Panc1 (cell line): ENCODE data around the gene TMTC1.

Experiments
- TCF7L2 ChIP-seq: IDR thresholded peaks from 2 replicates; pipeline ENCODE4 v1.6.1; 2011; ENCODE audit warnings: mild to moderate bottlenecking, low read depth, low read length, inconsistent platforms
- TF ChIP-seq, protein P1 (sequence below): fragments of 450-650 bp; IDR thresholded peaks from 2 replicates; pipeline ENCODE4 v1.5.1; 2017; ENCODE audit warnings: mild to moderate bottlenecking

DNA sequence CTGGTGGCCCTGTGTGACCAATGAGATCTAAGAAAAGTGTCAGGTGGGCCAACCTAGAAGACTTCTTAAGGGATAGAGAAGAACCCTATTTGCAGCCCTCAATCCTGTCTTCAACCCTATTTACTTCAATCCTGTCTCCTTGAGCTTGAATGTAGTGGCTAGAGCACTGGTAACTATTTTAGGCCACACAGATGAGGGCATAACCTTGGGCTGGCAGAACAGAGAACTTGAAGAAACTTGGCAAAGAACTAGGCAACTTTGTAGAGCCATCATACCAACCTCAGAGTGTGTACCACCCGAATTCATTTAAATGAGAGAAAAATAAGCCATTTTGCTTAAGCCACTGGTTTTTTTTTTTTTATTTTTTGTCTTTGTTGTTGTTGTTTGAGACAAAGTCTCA, 94.8 kb downstream of the TMTC1 start:
- TF ChIP-seq, protein P1, sequence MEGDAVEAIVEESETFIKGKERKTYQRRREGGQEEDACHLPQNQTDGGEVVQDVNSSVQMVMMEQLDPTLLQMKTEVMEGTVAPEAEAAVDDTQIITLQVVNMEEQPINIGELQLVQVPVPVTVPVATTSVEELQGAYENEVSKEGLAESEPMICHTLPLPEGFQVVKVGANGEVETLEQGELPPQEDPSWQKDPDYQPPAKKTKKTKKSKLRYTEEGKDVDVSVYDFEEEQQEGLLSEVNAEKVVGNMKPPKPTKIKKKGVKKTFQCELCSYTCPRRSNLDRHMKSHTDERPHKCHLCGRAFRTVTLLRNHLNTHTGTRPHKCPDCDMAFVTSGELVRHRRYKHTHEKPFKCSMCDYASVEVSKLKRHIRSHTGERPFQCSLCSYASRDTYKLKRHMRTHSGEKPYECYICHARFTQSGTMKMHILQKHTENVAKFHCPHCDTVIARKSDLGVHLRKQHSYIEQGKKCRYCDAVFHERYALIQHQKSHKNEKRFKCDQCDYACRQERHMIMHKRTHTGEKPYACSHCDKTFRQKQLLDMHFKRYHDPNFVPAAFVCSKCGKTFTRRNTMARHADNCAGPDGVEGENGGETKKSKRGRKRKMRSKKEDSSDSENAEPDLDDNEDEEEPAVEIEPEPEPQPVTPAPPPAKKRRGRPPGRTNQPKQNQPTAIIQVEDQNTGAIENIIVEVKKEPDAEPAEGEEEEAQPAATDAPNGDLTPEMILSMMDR, result no peak
- no peak for TF ChIP-seq TCF7L2
